ENCODE measurements around the gene DPH1.

The DPH1 gene

DNA sequence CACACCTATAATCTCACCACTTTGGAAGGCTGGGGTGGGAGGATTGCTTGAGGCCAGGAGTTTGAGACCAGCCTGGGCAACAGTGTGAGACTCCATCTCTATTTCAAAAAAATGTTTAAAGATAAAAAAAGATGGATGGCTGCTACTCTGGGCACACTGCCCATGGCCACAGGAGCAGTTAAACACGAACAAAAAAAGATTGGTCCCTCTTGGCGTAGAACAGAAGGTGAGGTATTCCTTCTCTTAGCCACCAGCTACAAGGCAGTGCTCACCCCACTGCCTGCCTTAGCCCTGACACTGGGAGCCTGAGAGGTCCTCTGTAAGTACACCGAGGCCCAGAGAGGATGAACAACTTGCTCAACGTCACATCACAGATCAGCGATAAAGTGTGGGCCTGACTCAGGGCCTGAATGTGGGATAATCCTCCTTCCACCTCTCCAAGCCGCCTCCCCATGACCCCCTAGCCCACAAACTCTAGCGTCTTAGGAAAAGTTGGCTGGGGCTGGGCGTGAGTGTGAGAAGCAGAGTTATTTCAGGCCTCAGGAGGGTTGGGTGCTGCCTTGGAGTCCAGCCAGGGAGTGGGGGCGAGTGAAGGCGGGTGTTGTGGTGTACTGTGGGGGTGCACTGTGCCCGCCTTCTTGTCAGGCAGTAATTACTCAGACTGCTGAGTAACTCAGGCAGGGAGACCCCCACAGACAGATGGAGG lies 2.3 kb upstream of the DPH1 start:
- no peak for DNase-seq (ENCODE audit: low read depth in 3 of 3, low spot score in 1 of 3)

DNA sequence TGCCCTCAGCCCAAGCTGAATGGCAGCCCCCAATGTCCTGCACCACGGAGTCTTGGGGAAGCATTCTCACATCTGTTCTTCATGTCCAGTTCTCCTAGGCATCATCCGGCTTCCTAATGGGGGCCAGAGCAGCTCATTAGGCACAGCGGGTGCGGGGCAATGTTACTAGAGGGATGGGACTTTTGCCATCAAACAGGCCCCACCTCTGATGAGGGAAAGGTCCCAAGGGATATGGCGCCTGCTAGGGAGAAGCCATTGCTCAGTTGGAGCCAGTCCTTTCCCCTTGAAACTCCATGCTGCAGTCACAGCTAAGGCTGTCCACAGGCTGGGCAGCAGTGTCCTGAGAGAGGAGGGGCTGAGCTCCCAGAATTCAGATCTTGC lies 1.7 kb upstream of the DPH1 start:
- DNase-seq (ENCODE audit: low read depth in 3 of 3, low spot score in 1 of 3): no peak

DNA sequence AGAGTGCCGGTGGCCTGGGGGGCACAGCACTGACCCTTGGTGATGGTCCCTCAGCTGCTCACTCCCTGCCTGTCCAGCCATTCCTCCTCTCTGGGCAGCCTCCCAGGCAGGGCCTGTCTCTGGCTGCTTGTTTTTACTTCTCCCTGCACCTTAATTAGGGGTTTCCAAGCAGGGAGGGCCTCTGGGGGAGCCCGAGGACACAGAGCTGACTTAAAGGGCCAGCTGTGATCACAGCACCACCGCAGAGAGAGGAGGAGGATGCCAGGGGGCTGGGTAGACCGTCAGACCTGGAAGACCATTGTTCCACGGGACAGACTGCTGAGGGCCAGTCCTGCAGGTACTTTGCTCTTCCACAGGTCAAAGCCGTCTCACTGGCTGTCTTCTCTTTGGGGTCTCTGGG lies 1.2 kb upstream of the DPH1 start:
- no peak for DNase-seq (ENCODE audit: low read depth in 3 of 3, low spot score in 1 of 3)

DNA sequence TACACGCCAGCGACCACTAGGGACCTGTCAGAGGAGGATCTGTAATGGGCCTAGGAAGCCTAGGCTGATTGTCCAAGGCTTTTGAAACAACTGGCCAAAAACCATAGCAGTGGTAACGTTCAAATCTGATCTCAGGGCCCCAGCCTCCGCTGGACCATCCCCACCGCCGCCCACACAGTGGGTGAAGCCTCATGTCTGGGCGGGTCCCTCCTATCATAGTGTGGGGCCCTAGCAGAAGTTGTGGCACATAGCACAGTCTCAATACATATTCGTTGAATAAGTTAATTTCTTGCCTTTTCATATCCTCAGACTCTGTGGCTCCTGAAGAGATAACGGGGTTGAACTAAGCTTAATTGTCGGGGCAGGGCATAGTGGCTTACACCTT lies 818 bp downstream of the DPH1 start:
- no peak for DNase-seq (ENCODE audit: low read depth in 3 of 3, low spot score in 1 of 3)

DNA sequence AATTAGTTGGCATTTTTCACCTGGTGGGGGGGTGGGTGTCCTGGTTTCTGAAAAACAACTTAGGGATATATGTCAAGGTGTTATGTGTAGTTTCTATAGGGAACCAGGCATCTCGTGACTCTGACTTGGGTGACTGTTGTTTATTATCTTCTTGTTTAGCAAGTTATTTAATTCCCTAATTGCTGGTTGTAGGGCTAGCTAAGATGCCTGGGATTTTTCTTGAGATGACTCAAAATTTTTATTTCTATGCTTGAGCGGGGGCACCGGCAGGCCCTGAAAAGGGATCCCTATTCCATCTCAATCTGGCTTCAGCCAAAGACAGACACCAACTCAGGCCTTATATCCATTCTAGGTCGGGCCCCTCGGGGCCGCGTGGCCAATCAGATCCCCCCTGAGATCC lies 3.2 kb downstream of the DPH1 start:
- no peak for DNase-seq (ENCODE audit: low read depth in 3 of 3, low spot score in 1 of 3)

DNA sequence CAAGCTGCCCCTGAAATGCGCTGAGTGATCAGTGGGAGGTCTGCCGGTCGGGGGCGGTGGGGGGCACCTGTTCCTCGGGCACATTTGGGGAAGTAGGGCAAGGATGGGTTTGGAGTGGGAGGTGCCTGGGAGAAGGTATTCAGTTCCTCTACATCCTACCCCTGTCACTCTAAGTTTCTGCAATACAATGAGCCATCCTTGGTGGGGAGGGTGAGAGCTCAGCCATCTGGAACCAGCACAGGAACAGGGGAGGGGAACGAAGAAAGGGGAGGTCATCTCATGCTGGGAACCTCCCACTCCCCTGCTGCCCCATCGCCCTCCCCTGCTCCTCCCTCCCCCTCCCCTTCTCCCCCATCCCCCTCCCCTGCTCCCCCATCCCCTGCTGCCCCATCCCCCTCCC lies 4.2 kb downstream of the DPH1 start:
- DNase-seq (ENCODE audit: low read depth in 3 of 3, low spot score in 1 of 3): no peak

DNA sequence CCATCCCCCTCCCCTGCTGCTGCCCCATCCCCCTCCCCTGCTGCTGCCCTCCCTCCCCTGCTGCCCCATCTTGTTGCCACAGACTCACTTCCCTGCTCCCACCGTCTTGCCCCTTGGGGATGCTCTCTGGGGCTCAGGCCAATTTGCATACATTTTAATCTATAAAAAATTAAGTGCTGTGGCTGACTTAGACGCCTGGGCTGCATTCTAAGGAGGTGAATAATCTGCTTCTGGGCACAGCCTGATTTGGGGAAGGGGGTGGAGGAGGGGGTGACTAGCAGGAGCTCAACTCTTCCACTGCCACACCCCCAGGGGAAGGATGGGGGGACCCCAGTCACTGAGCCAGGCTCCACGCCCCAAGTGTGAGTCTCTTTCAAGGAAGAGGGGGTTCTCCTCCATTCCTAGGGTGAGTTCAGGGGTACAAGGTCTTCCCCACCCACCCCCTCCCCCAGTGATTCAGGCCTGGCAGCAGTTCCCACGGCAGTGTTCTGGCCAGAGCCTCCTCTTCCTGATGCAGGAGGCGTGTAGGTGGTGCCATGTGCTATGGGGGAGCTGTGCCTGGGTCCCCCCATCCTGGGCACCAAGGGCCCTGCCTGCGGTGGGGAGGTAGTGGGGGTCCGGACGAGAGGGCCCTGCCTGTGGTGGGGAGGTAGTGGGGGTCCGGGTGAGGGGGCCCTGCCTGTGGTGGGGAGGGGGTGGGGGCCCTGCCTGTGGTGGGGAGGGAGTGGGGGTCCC lies 5.0 kb downstream of the DPH1 start:
- no peak for DNase-seq (ENCODE audit: low read depth in 3 of 3, low spot score in 1 of 3)

DNA sequence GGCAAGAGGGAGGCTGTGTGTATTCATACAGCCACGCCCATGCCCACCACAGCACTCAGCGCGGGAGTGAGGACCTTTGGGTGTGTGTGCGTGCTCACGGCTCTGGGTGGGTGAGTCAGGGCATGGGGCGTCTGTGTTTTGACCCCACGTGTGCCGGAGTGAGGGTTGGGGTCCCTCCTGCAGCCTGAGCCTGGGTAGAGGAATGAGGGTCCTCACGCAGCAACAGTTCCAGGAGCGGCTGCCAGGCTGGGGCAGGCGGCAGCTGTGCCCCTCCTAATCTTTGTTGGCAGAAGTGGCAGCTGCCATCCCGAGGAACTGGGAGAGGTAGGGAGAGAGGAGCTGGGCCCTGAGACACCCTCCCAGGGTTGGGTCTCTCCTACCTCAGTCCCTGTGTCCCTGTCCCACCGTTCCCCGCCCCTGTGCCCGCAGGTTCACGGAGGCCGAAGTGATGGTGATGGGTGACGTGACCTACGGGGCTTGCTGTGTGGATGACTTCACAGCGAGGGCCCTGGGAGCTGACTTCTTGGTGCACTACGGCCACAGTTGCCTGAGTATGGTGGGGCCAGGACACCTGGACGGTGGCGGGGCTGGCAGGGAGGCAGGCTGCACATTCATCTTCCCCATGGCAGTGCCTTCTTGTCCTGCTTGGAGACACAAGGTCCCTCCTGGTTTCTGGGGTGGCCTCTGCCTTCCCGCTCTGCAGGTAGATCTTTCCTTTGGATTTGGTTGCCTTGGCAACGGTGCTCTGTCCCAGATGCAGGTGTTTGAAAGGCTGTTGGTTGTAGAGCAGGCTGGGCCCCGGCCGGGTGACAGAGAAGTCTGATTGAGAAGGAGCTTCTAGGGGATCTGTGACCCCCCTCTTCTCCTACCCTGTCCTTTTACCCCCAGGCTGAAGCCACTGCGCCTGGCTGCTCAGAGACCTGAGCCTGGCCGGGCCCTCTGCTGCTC lies 5.9 kb downstream of the DPH1 start:
- DNase-seq (ENCODE audit: low read depth in 3 of 3, low spot score in 1 of 3): no peak

DNA sequence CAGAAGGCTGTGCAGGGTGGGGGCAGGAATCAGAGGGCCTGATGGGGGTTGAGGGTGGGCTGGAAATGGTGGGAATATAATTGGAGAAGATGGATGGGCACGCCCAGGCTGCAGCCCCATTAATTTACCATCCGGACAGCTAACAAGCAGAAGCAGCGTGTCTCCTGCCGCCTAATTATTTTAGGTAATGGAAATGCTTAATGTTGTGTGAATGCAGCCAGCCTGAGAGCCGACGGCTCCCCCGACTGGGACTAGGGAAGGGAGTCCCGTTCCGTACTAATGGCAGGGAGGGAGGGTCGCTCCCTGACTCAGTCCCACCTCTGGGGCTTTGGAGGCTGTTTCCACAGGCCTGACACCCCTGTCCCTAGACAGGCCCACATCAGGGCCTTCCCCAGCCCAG lies 7.2 kb downstream of the DPH1 start:
- no peak for DNase-seq (ENCODE audit: low read depth in 3 of 3, low spot score in 1 of 3)

DNA sequence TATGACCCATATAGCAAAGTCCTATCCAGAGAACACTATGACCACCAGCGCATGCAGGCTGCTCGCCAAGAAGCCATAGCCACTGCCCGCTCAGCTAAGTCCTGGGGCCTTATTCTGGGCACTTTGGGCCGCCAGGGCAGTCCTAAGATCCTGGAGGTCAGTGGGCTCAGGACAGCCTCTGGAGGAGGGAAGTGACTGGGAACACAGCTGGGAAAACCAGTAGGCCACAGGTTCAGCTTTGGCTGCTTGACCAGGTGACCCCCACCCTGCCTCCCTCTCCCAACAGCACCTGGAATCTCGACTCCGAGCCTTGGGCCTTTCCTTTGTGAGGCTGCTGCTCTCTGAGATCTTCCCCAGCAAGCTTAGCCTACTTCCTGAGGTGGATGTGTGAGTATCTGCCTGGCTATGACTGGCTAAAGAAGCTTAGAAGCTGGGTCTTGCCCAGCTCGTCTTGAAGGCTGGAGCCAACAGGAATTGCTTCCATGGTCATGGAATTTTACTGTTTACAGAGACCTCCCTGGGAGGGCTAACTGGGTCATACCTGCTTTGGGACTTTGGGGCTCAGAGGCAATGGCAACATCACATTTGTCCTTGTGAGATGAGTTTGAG lies 10.4 kb downstream of the DPH1 start:
- no peak for DNase-seq (ENCODE audit: low read depth in 3 of 3, low spot score in 1 of 3)

DNA sequence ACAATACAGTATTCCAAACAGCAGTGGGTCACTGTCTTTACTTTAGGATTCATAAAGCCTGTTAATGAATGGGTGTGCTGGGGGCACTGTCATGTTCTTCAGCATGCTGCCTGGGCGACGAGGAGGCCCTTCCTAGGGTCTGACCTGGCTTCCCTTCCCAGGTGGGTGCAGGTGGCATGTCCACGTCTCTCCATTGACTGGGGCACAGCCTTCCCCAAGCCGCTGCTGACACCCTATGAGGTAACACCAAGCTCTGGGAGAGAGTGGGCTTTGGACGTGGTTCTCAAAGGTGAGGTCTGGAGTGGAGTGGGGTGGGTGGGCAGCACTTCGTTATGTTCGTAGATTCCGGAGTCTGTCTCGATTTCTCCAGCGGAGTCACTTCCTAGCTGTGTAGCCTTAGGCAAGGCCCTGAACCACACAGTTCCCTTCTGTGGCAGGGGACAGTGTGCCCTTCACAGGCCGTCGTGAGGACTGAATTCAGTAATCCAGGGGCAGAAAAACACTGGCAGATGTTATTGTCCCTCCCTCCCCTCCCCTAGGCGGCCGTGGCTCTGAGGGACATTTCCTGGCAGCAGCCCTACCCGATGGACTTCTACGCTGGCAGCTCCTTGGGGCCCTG lies 11.1 kb downstream of the DPH1 start:
- no peak for DNase-seq (ENCODE audit: low read depth in 3 of 3, low spot score in 1 of 3)

DNA sequence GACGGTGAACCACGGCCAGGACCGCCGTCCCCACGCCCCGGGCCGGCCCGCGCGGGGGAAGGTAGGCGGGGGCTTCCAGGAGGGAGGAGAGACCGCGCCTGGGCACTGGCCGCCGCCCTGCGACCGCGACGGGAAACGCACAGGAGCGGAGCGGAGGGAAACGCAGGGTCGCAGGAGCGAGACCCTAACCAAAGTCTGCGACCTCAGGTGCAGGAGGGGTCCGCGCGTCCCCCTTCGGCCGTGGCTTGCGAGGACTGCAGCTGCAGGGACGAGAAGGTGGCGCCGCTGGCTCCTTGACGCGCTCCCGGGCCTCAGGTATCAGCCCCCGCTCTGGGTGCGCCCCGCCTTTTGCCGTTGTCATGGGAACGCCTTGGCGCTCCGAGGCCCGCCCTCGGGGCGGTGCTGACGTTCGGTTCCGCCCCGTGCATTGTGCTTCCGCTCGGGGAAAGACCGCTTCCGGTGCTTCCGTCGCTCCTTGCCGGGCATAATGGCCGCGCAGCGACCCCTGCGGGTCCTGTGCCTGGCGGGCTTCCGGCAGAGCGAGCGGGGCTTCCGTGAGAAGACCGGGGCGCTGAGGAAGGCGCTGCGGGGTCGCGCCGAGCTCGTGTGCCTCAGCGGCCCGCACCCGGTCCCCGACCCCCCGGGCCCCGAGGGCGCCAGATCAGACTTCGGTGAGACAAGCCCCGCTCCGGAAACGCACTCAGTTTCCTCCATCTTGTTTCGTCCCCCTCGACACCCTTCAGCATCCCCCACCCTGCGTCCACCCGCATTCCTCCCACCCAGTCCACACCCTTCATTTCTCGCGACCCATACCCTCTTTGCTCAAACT lies 11.8 kb downstream of the DPH1 start, which contains the start of gene OVCA2:
Gene OVCA2 (plus strand): TSS at position 462 of the 829 bp plus-strand sequence. CDS start 26 bp downstream, at position 488.
- peak; percentile 94 to 97 (median 95) for DNase-seq (ENCODE audit: low read depth in 3 of 3, low spot score in 1 of 3)

DNA sequence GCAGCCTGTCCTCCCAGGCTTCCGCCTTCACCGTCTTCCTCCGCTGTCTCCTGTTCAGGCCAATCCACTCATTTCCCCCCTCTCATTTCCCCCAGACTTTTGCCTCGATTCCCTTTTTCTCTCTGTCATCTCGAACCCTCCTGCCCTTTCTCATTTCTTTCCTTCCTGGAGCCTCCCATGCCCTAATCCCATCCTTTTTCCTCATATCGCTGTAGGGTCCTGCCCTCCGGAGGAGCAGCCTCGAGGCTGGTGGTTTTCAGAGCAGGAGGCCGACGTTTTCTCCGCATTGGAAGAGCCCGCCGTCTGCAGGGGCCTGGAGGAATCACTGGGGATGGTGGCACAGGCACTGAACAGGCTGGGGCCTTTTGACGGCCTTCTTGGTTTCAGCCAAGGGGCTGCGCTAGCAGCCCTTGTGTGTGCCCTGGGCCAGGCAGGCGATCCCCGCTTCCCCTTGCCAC lies 12.5 kb downstream of the DPH1 start:
- no peak for DNase-seq (ENCODE audit: low read depth in 3 of 3, low spot score in 1 of 3)

DNA sequence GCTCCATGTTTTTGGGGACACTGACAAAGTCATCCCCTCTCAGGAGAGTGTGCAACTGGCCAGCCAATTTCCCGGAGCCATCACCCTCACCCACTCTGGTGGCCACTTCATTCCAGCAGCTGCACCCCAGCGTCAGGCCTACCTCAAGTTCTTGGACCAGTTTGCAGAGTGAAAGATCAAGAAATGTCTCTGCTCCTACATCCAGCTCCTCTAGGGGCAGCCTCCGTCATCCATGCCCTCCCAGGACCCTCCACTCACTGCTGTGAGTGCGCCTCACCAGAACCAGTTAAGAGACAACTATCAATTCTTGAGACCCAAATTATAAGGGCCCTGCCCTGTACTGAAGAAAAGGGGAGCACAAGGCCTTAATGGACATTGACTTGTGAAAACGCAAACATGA lies 13.0 kb downstream of the DPH1 start:
- DNase-seq (ENCODE audit: low read depth in 3 of 3, low spot score in 1 of 3): no peak

DNA sequence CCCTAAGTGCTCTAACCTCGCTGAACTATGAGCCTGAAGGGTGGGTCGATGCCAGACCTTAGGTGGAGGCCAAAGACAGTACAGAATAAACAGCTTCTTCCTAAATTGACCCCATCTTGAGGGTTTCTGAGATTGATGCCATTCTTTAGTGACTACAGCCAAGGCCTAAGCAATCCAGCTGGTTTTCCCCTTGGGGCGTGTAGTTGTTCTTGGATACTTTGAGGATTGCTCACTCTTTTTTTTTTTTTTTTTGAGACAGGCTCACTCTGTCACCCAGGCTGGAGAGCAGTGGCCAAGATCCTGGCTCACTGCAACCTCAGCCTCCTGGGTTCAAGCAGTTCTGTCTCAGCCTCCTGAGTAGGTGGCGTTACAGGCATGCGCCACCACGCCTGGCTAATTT lies 13.8 kb downstream of the DPH1 start:
- no peak for DNase-seq (ENCODE audit: low read depth in 3 of 3, low spot score in 1 of 3)

DNA sequence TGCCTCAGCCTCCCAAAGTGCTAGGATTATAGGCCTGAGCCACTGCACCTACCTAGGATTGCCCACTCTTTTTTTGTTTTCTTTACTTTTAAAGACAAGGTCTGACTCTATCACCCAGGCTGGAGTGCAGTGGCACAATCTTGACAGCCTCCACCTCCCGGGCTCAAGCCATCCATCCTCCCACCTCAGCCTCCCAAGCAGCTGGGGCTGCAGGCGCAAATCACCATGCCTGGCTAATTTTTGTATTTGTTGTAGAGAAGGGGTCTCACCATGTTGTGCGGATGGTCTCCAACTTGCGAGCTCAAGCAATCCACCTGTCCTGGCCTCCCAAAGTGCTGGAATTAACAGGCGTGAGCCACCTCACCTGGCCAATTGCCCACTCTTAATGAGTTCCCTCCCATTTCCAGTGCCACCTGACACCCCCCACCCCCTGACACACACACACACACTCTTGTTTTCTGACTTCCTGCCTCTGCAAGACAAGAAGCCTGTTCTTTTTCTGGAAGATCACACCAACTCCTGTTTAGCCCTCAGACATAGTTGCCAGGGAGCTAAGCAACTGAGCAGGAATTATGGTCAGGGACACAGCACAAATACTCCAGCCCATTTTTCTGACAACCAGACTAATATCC lies 14.4 kb downstream of the DPH1 start:
- no peak for DNase-seq (ENCODE audit: low read depth in 3 of 3, low spot score in 1 of 3)

DNA sequence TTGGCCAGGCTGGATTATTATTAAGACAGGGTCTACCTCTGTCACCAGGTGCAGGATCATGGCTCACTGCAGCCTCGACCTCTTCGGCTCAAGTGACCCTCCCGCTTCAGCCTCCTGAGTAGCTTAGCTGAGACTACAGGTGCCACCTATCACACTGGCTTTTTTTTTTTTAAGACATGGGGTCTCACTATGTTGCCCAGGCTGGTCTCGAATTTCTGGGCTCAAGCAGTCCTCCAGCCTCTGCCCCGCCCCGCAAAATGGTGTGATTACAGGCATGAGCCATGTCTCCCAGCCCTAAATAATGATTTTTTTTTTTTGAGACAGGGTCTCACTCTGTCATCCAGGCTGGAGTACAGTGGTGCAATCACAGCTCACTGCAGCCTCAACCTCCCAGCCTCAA lies 17.6 kb downstream of the DPH1 start:
- DNase-seq (ENCODE audit: low read depth in 3 of 3, low spot score in 1 of 3): no peak

DNA sequence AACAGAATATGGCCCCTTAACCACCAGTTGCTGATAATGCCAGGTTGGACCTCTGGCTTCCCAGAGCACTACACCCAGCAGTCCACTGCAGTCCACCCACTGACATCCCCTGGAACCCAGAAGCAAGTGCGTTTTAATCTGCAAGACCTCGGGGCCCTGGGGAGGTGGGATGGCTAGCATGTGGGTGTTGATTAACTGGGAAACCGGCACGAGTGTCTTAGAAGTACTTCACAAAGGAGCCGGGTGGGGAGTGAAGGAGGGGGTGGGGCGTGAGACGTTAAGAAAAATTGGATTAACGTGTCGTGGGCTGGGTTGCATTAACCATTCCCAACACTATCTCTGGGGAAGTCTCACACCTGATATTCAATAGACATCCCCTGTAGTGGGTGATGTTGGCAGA lies 18.9 kb downstream of the DPH1 start:
- no peak for DNase-seq (ENCODE audit: low read depth in 3 of 3, low spot score in 1 of 3)

All from stimulated activated CD4-positive, alpha-beta T cell treated with anti-CD3 and anti-CD28 coated beads, TNF-alpha, amount 100 ng/mL, for 1 hour (primary cell).